Vagina (tissue), 2 donors: Measurements from ENCODE around the gene RSRP1.

Experiments
- POLR2A ChIP-seq, 2 donors: fragments of 450-650 bp; IDR thresholded peaks; one replicate each; pipeline ENCODE4 v1.6.1; 2017; ENCODE audit warnings: antibody characterized with exemption in 2 of 2, mild to moderate bottlenecking in 2 of 2, moderate library complexity in 2 of 2
- POLR2AphosphoS5 ChIP-seq, 2 donors: sonication (generic); formaldehyde crosslinking; IDR thresholded peaks; one replicate each; pipeline ENCODE4 v1.9.0; 2017; ENCODE audit warnings: antibody characterized with exemption in 2 of 2, mild to moderate bottlenecking in 2 of 2, low read depth in 1 of 2; ENCODE audit not compliant: insufficient read depth in 1 of 2
- TF ChIP-seq, protein P1 (sequence below), 3 experiments: fragments of 450-650 bp in 2 of 3; fragments of 200-600 bp in 1 of 3; sonication (generic) in 1 of 3; IDR thresholded peaks; one replicate each; pipeline ENCODE4 v1.5.1; 2017 to 2019; ENCODE audit warnings: antibody characterized with exemption in 3 of 3, mild to moderate bottlenecking in 2 of 3, moderate library complexity in 2 of 3

- TF ChIP-seq, protein P1, sequence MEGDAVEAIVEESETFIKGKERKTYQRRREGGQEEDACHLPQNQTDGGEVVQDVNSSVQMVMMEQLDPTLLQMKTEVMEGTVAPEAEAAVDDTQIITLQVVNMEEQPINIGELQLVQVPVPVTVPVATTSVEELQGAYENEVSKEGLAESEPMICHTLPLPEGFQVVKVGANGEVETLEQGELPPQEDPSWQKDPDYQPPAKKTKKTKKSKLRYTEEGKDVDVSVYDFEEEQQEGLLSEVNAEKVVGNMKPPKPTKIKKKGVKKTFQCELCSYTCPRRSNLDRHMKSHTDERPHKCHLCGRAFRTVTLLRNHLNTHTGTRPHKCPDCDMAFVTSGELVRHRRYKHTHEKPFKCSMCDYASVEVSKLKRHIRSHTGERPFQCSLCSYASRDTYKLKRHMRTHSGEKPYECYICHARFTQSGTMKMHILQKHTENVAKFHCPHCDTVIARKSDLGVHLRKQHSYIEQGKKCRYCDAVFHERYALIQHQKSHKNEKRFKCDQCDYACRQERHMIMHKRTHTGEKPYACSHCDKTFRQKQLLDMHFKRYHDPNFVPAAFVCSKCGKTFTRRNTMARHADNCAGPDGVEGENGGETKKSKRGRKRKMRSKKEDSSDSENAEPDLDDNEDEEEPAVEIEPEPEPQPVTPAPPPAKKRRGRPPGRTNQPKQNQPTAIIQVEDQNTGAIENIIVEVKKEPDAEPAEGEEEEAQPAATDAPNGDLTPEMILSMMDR (IDR thresholded peaks at IDR 0.05) = no peak
- TF ChIP-seq POLR2AphosphoS5 (IDR thresholded peaks at IDR 0.05; ENCODE audit: insufficient read depth in 1 of 2, low read depth in 1 of 2) (no peak), POLR2A (IDR thresholded peaks at IDR 0.05) (no peak)
These were observed 8.7 kb upstream of the RSRP1 start for GRCh38 chr1:25255706-25256577.
